Islet precursor cell (in vitro differentiated cells): ENCODE measurements around the gene BTBD1.
"Not testable (repeated sequence)": the region's sequence is repeated elsewhere in the genome, so short reads cannot be mapped to it uniquely, and the experiment has no call there.

Experiments used
- DNase-seq: peaks from one replicate; pipeline ENCODE4 v3.0.0-alpha.2; 2018

Gene BTBD1

GRCh38 chr15:83053151-83053550 is 13.9 kb downstream of the BTBD1 start:
- DNase-seq, result no peak

GRCh38 chr15:83046558-83047127 is 20.4 kb downstream of the BTBD1 start:
- no peak for DNase-seq

GRCh38 chr15:83044156-83044555 is 22.9 kb downstream of the BTBD1 start:
- no peak for DNase-seq

- no peak for DNase-seq
These were observed 27.8 kb downstream of the BTBD1 start for GRCh38 chr15:83039206-83039605.

- no peak for DNase-seq
These were observed 30.8 kb downstream of the BTBD1 start for GRCh38 chr15:83036253-83036652.

DNA sequence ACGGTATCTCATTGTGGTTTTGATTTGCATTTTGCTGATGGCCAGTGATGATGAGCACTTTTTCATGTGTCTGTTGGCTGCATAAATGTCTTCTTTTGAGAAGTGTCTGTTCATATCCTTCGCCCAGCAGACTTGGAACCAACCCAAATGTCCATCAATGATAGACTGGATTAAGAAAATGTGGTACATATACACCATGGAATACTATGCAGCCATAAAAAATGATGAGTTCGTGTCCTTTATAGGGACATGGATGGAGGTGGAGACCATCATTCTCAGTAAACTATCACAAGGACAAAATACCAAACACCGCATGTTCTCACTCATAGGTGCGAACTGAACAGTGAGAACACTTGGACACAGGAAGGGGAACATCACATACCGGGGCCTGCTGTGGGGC is 35.8 kb downstream of the BTBD1 start:
- DNase-seq, result not testable (repeated sequence)

- DNase-seq, result peak; percentile 61
These were observed 37.0 kb downstream of the BTBD1 start for GRCh38 chr15:83030021-83030420.

- no peak for DNase-seq
These were observed 48.6 kb downstream of the BTBD1 start for GRCh38 chr15:83018436-83018835.

DNA sequence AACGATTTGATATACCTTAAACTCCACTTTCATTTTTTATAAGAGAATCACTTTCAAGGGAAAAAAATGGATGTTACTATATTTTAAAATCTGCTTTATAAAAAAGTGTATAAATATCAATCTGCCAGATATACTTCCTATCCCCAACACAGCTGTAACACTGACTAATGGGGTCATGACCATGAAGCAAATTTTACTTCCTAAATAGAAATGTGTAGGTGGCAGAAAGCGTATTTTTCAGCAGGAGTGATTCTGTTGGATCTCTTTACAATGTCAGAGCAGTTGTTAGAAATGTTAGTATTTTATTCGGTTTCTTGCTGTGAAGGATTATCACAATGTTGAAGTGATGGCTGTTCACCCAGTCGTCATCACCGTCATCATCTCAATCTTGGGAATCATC is 50.1 kb downstream of the BTBD1 start:
- no peak for DNase-seq

DNA sequence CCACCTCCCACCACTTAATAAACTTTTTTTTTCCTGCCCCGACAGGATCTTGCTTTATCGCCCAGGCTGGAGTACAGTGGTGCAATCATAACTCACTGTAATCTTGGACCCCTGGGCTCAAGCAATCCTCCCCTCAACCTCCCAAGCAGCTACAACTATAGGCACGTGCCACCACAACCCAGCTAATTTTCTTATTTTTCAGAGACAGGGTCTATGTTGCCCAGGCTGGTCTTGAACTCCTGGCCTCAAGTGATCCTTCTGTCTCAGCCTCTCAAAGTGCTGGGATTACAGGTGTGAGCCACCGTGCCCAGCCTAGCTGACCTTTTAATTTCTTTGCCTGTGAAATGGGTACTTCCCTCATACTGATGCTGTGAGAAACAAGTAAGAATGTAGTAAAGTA is 51.7 kb downstream of the BTBD1 start:
- no peak for DNase-seq

DNA sequence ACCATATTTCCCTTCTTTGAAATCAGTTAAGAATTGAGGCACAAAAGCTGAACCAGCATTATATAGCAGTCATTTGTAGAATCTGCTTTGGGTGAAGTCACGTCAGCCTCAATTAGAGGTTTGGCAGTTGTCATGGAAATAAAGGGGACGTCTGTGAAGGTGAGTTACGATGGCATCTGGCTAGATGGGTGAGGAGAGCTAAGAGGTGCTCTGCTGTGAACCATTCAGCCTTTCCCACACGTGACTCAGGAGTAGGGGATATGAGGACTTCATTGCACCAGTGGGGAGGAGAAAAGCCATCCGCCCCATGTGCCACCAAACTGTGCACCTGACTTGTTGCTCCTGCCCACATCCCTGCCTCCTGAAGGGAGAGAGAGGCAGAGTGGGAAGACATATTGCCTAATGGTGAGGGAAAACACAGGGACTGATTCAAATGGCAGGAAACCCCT is 52.8 kb downstream of the BTBD1 start:
- no peak for DNase-seq

- DNase-seq, result no peak
These were observed 54.4 kb downstream of the BTBD1 start for GRCh38 chr15:83012636-83013035.

GRCh38 chr15:83012076-83012426 is 55.0 kb downstream of the BTBD1 start:
- no peak for DNase-seq

DNA sequence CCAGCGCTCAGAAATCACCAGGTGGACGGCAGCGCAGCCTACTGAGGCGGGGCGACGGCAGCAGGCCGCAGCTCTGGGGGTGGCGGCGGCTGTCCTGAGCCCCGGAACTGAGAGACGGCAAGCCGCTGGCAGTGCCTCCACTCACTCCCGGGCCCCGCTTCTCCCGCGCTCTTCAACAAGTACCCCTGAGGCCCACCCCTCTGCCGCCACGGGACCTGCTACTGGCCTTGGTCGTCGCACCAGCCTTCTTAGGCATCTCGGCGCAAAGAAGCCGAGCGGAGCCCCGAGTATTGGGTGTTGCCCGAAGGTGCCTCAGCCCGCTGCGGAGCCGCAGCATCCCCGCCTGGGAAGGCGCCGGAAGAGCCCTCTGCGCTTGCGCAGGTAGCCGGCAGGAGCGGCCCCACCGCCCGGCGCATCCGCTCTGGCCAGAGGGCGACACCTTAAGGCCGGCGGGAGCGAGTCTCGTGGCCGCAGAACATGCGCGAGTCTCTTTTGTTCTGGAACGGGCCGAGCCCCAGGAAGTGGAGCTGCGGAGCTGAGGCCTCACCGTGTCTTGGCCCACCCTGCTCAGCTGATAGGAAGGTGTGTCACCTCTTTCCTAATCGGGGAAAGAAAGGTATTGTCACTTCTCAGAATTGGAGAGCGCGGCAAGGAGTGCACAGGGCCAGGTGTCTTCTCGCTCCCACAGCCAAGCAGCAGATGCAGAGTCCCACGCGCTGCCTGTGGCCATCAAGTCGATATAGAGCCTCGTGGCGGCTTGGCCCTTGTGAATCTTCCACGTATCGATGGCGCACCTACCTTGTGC is 55.6 kb downstream of the BTBD1 start, which contains the start of gene C15orf40:
Gene C15orf40, minus strand, starts transcription at position 369 of the 805 bp plus-strand sequence. Its CDS starts 32 bp downstream, at position 337.
- DNase-seq, result peak; percentile 94

- peak; percentile 78 for DNase-seq
These were observed 56.3 kb downstream of the BTBD1 start for GRCh38 chr15:83010709-83011270.

DNA sequence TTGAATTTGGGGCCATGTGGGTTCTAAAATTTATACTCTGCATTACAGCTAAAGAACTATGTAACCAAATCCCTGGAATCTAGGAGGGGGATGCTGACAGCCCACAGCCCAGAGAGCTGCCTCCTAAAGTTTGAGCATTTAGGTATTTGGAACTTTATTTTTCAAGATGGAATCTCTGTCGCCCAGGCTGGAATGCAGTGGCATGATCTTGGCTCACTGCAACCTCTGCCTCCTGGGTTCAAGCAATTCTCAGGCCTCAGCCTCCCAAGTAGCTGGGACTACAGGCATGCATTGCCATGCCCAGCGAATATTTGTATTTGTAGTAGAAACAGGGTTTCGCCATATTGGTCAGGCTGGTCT is 66.4 kb downstream of the BTBD1 start:
- not testable (repeated sequence) for DNase-seq

- DNase-seq, result no peak
These were observed 67.0 kb downstream of the BTBD1 start for GRCh38 chr15:82999905-83000671.

GRCh38 chr15:82999426-82999825 is 67.6 kb downstream of the BTBD1 start:
- DNase-seq, result no peak

GRCh38 chr15:82995938-82996337 is 71.1 kb downstream of the BTBD1 start:
- no peak for DNase-seq

DNA sequence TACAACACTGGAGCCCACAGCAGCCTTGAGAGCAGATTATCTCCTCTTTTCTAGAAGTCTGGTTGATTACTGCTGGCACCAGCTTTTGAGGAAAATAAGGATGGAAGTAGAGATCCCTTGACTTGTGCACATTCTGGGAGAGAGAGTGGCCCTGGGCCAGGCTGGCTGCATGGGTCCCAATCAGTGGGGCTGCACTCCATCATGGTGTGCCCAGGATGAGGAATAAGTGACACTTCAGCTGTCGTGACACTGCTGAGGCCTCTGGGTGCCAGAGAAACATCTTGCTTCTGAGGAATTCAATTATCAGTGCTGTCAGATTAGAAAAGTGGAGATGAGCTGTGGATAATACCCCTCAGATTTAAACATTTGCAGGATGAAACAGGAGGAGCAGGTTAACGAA is 72.0 kb downstream of the BTBD1 start:
- DNase-seq, result no peak

GRCh38 chr15:82993144-82993543 is 73.9 kb downstream of the BTBD1 start:
- DNase-seq, result no peak

GRCh38 chr15:82992436-82992998 is 74.5 kb downstream of the BTBD1 start:
- no peak for DNase-seq

- DNase-seq, result no peak
These were observed 80.6 kb downstream of the BTBD1 start for GRCh38 chr15:82986442-82986780.
